HG02642 (cell line): ENCODE measurements around the gene ACOT9.
"Not testable (repeated sequence)": the region's sequence is repeated elsewhere in the genome, so short reads cannot be mapped to it uniquely, and the experiment has no call there.

Experiments
- ATAC-seq: cut with Tn5 transposase; IDR thresholded peaks from one replicate; pipeline ENCODE4 v1.9.1; 2021; ENCODE audit warnings: mild to moderate bottlenecking; ENCODE audit not compliant: unreplicated experiment, poor library complexity

The ACOT9 gene

DNA sequence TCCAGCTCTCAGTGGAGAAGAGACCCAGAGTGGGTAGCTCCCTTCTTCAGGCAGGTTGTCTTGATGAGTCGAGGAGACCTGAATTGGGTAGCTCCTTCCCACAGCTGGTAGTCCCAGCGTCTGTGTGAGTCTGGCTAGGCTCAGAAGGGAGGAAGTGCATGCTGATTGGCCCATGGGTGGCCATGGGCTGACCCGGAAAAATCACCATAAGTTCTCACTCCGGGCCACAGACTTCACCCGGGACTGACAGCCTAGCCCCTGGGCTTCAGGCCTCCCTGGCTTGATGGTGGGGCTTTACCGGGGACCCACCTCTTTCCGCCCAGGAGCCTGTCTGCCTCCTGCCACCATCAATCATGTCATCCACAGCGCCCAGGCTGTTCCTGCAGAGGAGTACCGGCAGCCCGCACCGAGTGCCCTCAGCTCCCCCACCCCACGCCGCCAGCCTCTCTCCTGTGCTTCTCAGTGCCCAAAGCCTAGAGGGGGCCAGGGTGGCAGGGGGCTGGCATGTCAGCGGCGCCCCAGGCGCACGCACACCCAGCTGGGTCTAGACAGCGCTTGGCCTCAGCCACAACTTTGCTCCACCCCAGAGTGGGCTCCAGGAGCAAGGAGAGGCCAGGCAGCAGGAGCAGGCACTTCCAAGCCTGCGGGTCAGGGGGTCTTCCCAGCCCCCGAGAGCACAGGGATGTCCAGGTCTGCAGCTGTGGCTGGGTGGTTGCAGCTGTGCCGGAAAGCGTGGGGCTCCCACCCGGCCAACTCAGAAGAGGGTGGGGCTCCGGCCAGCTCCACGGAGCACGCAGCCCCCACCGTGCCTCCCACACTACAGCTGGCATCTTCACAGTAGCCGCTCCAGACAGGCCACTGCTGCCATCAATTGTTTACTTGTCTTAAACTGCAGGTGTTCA, 23.8 kb upstream of the ACOT9 start:
- ATAC-seq: peak; percentile 87

GRCh38 chrX:23765868-23766267, 22.8 kb upstream of the ACOT9 start:
- ATAC-seq: no peak

GRCh38 chrX:23765449-23765848, 22.4 kb upstream of the ACOT9 start:
- ATAC-seq: no peak

DNA sequence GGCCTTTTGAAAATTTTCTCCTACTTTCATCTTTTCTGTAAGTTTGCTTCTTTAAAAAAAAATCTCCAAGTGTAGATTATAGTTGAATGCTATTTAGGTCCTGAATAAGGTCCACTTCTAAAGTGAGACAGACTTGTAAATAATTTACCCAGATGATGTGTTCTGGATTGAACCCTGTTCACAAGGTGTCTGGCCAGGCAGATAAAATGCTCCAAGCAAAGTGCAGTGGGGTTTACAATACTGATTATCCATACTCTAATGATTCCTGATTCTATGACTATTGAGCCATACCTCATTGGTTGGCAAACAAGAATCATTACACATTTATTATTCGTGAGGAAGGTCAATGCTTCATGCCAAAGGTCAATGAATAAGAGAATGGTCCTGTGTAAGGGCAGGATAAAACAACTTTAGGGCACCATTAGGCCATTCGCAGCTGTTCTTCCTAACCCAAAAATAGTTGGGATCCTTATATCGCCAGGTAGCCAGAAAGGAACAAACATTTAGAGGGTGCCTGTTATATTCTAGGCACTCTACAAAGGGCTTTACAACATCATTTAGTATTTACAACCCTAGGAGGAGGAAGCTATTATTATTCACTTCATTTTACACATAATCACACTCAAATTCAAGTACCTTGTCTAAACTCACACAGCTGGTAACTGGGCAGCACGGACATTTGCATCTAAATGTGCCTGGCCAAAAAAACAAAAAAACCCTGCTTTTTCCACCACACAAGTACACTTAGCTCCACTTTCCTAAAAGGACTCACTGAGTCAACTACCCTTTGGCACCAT, 21.3 kb upstream of the ACOT9 start:
- no peak for ATAC-seq

GRCh38 chrX:23759821-23760220, 16.7 kb upstream of the ACOT9 start:
- ATAC-seq: no peak

GRCh38 chrX:23756165-23756564, 13.1 kb upstream of the ACOT9 start:
- ATAC-seq: no peak

DNA sequence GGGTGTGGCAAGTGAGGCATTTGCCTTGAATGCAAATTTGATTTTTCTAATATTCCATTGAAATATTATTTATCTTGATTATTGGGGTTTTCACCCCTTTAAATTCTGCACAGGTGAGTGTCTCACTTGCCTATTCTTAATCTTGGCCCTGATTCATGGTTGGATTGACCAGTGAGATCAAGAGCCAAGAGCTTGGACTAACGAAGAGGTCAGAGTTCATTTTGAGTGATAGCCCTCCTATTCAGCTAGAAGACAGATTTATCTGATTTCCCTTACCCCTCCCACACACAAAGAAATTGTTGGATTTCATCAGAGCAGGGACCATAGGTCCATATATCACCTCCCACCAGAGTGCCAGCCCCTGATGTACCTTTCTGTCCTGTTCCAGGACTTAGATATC, 11.6 kb upstream of the ACOT9 start:
- ATAC-seq: no peak

- no peak for ATAC-seq
These were observed 9.8 kb upstream of the ACOT9 start for GRCh38 chrX:23752740-23753415.

DNA sequence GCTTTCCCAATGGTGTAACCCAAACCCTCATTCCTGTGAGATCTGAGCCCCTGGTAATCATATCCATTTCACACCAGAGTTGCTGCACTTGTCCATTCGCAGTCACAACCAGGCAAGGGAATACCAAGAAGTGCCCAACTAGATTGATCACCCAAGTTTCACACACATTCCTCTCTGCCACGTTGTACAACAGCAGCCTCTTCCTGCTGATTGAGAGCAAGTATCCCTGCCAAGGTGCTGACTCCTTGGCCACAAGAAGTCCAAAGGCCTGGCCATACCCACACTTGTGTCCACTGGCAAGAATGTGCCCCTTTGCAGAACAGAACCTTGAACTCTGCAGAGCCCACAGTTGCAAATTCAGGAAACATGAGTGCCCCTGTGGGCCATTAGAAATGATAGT, 6.5 kb upstream of the ACOT9 start:
- ATAC-seq: no peak

GRCh38 chrX:23749129-23749528, 6.1 kb upstream of the ACOT9 start:
- ATAC-seq: no peak

- no peak for ATAC-seq
These were observed 2.7 kb upstream of the ACOT9 start for GRCh38 chrX:23745786-23746185.

- ATAC-seq: not testable (repeated sequence)
These were observed 521 bp upstream of the ACOT9 start for GRCh38 chrX:23743623-23743971.

DNA sequence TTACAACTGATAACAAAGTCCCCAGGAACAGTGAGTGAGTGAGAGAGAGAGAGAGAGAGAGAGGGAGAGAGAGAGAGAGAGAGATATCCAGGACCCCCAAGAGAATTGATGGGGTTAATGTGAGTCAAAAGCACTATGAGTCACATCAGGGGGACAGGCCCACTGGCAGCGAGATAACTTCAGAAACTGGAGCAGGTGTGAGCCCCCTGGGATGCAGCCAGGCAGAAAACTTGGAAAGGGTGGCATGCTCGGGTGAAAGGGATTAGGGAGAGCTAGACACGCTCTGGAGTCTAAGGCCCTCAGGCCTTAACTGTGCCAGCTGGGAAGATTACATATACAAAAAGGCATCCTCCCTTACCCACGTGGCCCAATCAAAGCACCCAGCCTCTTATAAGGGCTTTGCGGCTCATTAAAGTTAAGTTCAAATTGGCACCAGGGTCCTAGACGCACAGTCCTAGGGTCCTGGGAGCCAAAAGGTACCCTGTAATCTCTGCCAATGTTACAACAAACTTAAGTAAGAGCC, 841 bp downstream of the ACOT9 start:
- no peak for ATAC-seq

DNA sequence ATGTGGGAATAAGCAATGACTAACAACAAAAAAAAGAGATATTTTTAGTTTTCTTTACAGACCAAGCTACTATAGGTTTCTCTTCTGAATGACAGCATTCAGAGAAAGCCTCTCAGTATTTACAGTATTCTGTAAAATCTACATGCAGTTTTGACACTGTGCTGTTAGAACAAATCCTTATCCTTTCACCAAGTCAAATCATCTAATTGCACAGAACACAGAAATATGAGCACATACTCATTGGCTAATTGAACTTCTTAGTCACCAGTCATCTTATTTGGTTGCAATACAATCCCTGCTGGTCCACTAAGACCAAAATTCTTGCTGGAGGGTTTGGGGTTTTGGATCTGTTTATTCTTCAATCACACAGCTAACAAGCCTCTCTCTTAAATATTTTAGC, 5.7 kb downstream of the ACOT9 start:
- no peak for ATAC-seq

DNA sequence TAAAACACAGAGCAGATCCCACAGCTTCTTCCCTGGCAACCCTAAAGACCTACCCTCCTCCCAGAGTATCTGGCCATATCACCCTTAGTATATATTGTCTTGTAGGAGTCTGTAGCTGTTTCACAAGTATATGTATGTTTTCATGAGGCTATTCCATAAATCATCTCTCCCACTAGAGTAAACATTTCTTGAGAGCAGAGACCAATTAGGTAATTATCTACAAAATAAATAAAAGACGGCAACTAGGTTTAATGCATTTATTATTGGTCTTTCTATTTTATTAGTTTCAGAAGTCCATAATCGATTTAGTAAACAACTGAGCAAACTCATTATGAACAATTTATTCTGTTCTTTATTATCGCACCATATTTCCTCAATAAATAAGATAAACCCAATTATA, 7.0 kb downstream of the ACOT9 start:
- ATAC-seq: no peak

- peak; percentile 81 for ATAC-seq
These were observed 10.4 kb downstream of the ACOT9 start for GRCh38 chrX:23732704-23733103.

DNA sequence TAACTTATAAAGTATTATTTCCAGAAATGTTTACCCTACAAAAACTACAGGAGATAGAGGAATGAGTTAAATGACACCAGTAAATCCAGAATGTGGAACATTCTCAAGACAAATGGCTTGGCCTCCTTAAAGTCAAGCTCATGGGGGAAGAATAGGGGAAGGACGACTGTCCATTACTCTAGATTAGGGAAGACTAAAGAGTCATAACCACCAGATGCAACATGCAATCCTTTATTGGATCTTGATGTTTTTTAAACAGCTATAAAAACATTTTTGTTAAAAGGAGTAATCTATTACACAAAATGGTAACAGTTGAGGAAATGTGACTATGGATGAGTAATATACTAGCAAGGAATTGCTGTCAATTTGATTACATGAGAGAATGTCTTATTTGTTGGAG, 11.1 kb downstream of the ACOT9 start:
- no peak for ATAC-seq

DNA sequence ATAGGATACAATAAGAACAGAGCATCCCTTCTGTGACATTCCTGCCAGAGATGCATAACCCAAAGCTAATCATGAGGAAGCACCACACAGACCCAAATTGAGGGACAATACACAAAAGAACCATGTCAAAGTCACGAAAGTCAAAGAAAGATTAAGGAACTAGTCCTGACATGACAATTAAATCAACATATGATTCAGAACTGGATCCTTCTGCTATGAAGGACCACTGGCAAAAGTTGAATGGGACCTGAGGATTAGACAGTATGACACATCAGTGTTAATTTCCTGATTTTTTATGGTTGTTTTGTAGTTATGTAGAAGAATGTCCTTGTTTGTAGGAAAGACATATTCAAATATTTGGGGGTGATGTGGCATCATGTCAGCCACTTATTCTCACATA, 13.9 kb downstream of the ACOT9 start:
- no peak for ATAC-seq

- no peak for ATAC-seq
These were observed 15.9 kb downstream of the ACOT9 start for GRCh38 chrX:23727206-23727605.

DNA sequence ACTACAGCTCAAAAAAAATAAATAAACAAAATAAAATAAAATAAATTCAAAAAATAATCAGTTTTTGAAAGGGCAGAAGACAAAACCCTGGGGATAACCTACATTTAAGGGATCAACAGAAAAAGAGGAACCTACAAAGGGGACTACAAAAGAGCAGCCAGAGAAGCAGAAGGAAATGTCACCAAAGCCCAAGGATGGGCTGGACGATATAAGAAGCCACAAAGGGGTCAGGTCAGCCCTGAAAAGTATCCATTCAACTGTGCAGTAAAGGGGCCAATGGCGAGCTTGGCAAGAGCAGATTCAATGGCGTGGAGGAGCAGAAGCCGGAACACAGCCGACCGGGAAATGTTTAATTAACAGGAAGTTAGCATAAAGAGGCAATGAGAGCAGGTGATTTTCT, 16.9 kb downstream of the ACOT9 start:
- ATAC-seq: no peak

GRCh38 chrX:23720117-23720677, 22.9 kb downstream of the ACOT9 start:
- ATAC-seq: no peak
